T1000 (cell line): ENCODE results near the gene CXXC1.
"Not testable (repeated sequence)": the region's sequence is repeated elsewhere in the genome, so short reads cannot be mapped to it uniquely, and the experiment has no call there.

ENCODE experiments used
- DNase-seq: peaks from one replicate; lab custom pipeline; 2025; ENCODE audit warnings: mixed read lengths; lab: John Stamatoyannopoulos, UW

The CXXC1 gene

DNA sequence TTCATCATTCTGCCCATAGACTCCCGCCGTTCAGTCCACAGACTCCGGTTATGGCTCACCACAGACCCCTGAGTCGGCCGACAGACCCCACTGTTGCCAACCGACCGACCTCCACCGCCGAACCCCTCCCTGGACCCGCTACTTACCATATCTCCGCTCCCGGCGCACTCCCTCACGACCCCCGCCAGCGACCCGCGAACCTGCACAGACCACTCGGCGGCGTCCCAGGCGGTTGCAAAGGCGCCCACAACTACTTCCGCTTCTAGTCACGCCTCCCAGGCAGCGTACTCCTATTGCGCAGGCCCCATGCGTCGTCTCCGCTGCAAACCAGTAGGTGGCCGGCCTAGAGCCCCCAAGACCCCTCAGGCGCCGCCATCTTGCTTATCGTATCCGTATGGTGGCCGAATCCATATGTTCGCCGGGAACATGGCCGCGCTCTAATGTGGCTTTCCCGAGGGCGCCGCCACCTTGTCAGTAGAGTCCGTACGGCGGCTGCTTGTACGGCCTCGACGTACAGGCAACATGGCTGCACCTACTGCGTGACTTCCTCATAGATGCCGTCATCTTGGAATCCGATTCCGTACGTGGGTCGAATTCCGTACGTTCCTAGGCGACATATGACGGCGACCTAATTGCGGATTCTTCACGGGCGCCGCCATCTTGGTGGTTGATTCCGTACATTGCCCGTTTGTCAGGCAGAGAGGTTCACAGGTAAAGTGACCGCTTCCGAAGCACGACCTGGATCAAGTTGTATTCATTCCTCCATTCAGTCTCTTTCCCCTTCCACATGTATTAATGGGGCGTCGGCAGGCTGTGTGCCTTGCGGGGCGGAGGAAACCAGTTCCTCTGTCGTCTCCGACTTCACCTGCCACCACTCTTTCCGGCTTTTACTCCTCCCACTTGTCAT, at the start of gene CXXC1:
Gene CXXC1 (minus strand): TSS at position 252 of the 907 bp plus-strand sequence. CDS start 103 bp downstream, at position 149.
- peak; percentile 94 for DNase-seq

DNA sequence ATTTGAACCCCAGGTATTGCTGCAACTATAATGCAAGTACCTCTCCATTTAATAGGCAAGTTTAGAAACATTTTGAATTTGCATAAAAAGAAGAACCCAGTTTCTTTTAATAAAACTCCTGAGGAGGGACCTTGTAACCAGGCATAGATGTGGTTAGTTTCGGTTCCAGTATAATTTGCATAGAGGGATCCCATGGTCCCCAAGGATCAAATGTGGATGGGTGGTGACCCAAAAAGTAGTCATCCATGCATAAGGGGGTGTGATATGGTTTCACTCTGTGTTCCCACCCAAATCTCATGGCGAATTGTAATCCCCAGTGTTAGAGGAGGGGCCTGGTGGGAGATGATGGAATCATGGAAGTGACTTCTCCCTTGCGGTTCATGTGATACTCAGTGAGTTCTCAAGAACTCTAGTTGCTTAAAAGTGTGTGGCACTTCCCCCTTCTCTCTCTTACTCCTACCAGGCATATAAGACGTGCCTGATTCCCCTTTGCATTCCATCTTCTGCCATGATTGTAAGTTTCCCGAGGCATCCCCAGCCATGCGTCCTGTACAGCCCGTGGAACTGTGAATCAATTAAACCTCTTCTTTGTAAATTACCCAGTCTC, 47.2 kb upstream of the CXXC1 start:
- DNase-seq = no peak

DNA sequence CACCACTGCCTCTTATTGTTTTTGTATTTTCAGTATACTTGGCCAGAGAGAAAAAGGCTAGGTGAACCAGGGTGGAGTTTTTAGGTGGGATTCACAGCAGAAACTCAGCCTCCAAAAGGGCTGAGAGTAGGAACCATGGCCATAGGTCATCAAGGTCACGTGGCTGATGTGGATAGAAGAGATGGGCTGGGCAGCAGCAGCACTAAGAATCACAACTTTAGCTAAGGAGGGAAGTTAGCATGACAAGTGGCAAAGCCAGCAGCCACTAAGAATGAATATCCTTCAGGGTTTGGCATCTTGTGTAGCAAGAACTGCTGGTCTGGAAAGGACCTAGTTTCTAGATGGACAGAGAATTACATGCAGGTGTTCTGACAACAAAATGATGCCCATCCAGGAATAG, 44.2 kb upstream of the CXXC1 start:
- no peak for DNase-seq

DNA sequence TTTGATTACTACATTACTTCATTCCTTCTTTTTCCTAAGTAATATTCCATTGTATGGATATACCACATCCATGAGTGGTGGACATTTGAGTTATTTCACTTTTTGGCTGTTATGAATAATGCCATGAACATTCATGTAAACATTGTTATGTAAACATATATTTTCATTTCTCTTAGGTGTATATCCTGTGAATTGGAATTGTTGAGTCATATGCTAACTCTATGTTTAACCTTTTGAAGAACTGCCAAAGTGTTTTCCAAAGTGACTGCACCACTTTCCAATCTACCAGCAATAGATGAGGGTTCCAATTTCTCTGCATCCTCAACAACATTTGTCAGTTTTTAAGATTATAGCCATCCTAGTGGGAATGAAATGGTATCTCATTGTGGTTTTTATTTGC, 42.7 kb upstream of the CXXC1 start:
- no peak for DNase-seq

DNA sequence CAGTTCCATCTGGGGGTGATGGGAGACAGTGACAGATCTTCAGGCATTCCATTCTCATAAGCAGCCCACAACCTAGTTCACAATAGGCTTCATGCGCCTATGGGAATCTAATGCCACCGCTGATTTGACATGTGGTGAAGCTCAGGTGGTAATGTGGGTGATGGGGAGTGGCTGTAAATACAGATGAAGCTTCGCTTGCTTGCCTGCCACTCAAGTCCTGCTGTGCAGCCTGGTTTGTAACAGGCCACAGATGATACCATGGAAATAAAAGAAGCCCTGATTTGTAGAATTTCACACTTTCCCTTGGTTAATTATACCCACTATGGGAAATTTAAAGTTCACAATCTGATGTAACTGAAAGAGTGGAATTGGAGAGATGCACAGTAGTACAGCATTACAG, 40.5 kb upstream of the CXXC1 start:
- no peak for DNase-seq

DNA sequence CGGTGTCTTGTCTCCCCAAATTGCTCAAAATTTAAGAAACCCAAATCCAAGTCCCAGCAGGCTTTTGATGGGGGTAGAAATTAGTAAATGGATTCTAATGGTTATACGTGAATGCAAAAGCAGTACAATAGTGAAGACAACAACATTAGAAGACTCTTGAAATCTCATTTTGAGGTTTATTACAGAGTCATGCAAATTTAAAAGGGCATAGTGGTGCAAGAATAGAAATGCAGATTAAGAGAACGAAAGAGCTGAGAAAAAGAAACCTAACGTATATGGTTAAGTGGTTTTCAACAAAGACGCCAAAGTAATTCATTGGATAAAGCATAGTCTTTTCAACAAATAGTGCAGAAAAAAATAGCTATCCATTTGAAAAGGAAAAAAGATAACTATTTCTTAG, 33.2 kb upstream of the CXXC1 start:
- no peak for DNase-seq

DNA sequence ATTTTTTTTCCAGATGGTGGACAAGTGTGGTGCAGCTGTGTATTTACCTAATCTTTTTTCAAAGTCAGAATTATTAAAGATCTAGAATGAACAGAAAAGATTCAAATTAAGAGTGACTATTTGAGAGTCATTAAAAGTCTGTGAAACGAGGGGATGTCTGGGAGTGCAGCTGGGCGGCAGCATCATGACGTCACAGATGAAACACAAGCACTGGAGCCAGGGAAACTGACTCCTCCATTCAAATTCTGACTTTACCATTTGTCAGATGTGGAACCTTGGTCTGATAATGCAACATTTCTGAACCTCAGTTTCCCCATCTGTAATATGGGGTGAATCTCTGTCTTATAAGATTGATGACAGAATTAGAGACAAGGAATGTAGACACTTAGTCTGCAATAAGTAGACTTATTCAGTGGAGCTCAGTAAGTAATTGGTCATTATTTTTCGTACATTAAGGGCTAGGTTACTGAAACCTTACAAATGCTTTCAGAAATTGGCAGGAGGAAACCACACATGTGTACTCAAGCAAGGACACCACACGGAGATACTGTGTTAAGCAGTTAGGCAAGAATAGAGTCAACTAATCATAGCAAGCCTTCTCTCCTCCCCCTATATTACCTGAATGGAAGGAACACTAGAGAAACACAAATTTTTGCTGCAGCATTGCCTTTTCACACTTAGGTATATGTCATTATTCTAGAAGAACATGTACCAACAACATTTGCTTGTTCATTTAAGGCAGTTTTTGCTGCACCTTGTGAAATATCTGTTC, 27.8 kb upstream of the CXXC1 start:
- DNase-seq = no peak

DNA sequence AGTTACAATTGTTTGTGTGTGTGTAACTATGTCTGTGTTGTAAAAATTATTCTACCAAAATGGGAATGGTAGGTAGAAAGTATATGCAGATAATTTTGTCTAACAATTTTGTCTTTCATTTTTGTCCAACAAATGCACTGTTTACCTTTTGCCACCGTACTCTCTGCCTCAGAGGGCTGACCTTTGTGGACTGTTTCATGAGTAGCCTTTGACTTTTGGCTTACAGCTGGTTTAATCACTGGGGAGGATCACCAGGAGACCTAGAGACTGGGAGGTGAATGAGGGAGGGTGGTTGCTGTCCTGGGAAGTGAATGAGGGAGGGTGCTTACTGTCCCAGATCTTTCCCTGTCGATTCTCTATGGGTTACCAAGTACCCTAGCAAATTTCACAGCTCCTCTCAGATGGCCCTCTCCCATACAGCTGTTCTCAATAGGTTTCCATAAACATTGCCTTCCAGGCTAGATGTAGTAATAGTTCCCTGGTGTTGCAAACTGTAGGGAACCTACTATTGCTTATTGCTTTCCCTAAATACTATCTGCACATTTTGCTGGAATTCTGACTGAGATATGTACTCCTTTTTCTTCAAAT, 26.5 kb upstream of the CXXC1 start:
- DNase-seq = no peak

DNA sequence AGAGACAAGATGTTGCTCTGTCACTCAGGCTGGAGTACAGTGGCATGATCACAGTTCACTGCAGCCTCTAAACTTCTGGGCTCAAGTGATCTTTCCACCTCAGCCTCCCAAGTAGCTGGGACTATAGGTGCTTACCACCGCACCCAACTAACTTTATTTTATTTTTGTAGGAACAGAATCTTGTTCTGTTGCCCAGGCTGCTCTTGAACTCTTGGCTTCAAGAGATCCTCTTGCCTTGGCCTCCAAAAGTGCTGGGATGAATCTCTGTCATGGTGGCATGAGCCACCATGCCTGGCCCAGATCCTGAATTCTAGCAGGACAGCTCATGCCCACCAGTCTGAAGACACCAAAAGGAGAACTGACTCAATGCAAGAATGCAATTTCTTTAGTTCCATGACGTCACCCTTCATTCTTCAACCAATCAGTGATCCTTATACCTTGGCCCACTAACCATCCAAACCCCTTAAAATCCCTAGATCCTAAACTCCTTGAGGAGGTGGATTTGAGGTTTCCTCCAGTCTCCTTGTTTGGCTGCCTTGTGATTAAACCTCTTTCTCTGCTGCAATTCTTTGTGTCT, 25.6 kb upstream of the CXXC1 start:
- DNase-seq = no peak

DNA sequence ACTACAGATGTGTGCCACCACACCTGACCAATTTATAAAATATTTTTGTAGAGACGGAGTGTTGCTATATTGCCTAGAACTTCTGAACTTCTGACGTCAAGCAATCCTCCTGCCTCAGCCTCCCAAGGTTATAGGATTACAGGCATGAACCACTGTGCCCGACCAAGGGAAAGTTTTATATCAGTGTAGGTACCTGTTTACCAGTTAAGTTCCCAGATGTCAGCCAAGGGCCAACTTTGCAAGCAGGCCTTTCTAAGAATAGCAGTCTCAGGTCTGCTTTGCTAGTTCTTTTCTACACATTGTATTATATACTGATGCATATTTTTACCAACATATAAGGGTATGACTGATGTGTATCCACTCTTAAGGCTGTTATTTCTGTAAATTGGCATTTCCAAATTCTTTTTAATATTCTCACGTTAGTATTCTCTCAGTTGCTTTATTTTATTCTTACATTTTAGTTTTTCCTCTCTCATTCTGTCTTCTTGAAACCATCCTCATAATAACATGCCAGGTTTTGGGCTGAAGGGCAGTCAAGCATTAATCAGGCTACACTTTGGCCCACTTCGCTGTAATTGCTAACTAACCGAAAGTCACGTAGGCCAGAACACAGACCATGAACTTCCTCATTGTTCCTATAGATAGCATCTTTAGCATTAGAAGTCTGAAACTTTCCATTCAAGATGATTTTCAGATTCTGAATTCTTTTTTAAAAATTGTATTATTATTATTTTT, 25.0 kb upstream of the CXXC1 start:
- DNase-seq = no peak

DNA sequence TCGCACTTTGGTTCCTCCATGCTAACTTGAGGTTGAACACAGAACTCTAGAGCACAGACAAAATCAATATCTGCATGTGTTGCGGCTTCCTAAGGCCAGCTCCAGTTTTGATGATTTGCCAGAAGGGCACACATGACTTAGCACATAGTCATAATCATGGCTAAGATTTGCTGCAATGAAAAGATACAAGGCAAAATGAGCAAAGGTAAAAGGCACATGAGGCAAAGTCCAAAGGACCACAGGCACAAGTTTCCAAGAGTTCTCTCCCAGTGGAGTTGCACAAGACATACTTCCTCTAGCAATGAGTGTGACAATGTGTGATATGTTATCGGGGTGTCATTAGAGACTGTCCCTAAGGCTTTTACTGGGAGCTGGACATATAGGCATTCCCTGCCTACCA, 24.2 kb upstream of the CXXC1 start:
- DNase-seq = no peak

DNA sequence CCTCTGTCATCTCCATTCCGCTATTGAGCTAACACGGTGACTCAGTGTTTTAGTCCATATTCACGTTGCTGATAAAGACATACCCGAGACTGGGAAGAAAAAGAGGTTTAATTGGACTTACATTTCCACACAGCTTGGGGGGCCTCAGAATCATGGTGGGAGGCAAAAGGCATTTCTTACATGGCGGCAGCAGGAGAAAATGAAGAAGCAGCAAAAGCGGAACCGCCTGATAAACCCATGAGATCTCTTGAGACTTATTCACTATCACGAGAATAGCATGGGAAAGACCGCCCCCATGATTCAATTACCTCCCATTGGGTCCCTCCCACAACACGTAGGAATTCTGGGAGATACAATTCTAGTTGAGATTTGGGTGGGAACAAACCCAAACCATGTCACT, 22.6 kb upstream of the CXXC1 start:
- no peak for DNase-seq

DNA sequence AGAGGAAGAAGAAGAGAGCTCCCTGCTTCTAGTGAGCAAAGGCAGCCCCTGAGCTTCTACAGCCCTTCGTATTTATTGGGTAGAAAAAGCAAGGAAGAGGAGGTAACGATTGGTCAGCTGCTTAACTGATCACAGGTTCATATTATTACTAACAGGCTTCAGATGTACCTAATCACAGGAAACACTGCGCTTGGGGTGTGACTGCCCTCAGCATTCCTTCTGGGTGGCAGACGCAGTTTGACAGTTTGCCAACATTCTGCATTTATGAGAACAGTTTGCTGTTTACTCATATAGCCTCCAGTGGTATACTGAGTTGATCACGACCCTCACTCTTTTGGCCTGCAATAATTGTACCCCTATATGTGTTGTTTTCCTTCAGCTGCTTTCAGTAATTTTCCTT, 21.4 kb upstream of the CXXC1 start:
- not testable (repeated sequence) for DNase-seq

DNA sequence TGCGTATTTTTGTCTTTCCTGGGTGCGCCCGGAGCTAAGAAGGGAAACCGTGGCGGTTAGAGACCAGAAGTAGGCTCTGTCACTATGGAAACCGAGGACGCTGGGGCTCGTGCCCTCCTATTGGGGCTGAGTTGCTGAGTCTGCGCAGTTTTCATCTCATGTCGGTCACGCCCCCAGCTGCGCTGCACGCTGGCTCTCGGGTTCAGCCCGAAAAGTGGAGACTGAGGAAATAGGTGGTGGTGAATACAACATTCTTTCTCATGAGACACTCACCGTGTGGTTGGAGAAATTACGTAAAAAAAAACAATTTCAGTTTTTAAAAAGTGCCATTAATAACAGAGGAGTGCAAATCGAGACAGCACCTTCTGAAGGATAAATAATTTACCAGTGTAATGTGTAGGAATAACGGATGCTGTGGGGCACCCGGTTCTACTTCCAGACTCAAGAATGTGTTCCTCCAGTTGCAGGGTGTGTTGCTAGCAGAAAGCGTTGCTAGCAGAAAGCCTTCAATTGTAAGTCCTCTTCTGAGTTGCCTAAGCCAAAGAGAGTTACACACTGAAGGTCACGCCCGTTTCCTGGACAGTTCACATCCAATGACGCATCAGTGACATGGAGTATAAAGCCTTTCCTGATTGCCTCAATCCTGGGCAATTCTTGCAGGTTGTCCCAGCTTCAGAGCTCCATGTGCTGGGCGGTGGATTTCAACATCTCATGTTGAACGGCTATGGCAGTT, 20.4 kb upstream of the CXXC1 start:
- peak; percentile 45 for DNase-seq

DNA sequence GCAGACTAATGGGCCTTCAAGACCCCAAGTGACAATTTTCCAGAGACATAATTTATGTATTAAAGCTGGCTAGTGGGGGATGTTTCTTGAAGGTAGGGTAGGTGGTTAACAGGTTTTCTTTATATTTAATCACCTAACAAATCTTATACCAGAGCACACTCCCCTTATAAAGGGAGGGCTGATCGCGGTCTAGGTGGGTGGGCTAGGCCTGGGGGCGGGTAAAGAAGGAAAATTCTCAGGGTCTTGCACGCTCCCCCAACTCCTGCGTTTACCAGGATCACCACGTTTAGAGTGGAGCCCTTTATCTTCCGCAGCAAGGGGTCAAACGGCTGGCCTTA, 19.9 kb upstream of the CXXC1 start:
- no peak for DNase-seq

DNA sequence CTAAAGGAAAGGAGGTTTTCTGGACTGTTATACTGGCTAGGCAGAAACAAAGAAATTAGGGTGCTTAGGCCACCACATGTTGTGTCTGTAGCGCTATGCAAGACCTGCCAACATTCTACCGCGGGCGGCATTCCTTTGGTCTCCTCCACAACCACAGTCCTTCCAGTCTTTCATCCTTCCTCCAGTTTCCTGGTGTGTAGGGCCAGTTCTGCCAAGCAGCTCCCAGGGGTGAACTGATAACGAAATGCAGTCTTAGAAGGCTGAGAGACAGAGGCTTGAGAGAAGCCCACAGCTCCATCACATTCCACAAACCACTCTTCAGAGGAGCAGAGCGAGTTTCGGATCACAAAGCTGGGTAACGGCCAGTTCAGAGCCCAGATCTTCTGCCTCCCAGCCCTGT, 19.5 kb upstream of the CXXC1 start:
- no peak for DNase-seq

DNA sequence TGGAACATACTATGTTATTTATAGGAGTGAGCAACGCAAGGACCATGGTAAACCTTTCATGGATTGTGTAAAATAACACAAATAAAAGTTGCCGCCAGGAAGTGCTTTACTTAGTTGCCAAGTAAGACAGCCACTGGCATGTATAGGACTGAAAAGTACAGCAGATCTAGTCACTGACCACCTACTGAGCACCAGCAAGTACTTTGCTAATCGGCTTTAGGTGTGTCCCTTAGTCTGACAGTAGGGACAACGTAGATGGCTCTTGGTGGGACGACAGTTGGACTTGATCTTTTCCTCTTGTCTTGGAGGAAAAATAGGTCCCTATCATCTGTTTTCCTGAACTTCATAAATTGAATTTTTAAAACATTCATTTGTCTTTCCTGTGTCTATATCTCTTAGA, 13.6 kb upstream of the CXXC1 start:
- DNase-seq = no peak

DNA sequence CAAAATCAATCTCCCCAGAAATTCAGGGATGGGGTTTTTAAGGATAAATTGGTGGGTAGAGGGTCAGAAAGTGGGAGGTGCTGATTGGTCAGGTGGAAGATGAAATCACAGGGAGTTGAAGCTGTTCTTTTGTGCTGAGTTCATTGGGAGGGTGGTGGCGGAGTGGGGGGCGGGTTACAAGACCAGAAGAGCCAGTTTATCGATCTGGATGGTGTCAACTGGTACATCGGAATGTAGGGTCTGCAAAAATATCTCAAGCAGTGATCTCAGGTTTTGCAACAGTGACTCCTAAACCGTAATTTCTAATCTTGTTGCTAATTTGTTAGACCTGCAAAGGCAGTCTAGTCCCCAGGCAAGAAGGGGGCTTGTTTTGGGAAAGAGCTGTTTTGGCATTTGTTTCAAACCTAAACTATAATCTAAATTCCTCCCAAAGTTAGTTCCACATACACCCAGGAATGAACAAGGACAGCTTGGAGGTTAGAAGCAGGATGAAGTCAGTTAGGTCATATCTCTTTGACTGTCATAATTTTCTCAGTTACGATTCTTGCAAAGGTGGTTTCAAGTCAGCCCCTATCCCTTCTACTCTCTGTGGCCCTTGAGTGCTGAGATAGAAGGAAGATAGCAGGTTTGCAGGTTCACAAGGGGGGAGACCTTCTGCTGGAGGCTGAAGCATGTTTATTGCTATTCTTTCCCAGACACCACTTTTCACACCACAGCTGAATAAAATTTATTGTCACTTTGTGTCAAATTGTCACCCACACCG, 12.3 kb upstream of the CXXC1 start:
- DNase-seq = no peak

DNA sequence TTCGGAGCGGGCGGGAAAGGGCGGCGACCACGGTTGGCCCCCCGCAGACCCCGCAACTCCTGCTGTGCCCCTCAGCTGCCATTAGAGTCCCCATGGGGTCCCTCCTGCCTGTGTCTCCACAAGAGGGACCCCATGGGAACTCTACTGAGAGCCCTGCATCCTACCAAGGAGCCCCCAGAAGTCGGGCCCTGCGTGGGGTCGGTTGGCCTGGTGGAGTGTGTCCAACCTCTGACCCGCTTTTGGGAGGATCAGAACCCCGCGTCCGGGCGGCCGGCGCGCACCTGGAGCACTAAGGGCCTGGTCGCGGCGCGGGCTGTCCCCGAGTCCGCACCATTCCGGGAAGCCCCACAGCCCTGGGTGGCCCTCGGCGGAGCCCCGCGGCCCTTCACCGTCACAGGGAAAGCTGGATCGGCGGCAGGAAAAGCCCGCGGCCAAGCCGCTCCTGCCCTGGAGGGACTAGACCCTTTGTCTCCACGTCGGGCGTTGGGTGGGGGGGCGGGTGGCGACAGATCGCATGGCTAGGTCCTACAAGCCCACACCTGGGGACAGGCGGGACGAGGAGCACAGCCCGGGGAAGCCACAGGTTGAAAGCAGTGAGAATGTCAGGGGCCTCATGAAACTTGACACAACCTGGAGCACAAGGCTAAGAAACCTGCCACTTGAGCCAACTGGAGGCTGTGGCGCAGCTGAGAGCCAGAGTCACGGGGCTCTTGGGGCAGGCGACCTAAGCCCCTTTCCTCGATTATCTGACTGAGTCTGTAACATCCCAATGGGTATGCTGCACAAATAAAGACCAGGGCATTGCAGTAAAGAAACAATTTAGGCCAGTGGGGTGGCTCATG, 11.2 kb upstream of the CXXC1 start:
- DNase-seq = no peak
